Adrenal gland (tissue), 5 donors: ENCODE results near the gene LMO3.

Experiments used
- POLR2A ChIP-seq, 2 donors: fragments of 450-650 bp; IDR thresholded peaks; one replicate each; pipeline ENCODE4 v1.6.1; 2017; ENCODE audit warnings: antibody characterized with exemption in 2 of 2, mild to moderate bottlenecking in 2 of 2, moderate library complexity in 1 of 2
- TF ChIP-seq, protein P1 (sequence below), 6 experiments: fragments of 450-650 bp in 4 of 6; fragments of 200-600 bp in 2 of 6; sonication (generic) in 1 of 6; IDR thresholded peaks; 1 replicate in 5 of 6; 2 replicates in 1 of 6; pipeline versions ENCODE4 v1.5.1 to v1.8.0; 2016 to 2021; ENCODE audit warnings: antibody characterized with exemption in 6 of 6, mild to moderate bottlenecking in 2 of 6, moderate library complexity in 1 of 6
- donor health status: DM: no; HTN: no; CAD: no.

GRCh38 chr12:16562435-16562834 lies 43.5 kb downstream of the LMO3 start:
- TF ChIP-seq, protein P1, sequence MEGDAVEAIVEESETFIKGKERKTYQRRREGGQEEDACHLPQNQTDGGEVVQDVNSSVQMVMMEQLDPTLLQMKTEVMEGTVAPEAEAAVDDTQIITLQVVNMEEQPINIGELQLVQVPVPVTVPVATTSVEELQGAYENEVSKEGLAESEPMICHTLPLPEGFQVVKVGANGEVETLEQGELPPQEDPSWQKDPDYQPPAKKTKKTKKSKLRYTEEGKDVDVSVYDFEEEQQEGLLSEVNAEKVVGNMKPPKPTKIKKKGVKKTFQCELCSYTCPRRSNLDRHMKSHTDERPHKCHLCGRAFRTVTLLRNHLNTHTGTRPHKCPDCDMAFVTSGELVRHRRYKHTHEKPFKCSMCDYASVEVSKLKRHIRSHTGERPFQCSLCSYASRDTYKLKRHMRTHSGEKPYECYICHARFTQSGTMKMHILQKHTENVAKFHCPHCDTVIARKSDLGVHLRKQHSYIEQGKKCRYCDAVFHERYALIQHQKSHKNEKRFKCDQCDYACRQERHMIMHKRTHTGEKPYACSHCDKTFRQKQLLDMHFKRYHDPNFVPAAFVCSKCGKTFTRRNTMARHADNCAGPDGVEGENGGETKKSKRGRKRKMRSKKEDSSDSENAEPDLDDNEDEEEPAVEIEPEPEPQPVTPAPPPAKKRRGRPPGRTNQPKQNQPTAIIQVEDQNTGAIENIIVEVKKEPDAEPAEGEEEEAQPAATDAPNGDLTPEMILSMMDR (IDR thresholded peaks at IDR 0.05), result no peak
- no peak for TF ChIP-seq POLR2A (IDR thresholded peaks at IDR 0.05)
